ENCODE results near the gene MGAT5B.

The MGAT5B gene

GRCh38 chr17:76981545-76982295, 113.5 kb downstream of the MGAT5B start:
- DNase-seq, result no peak
- H2BK5ac ChIP-seq (ENCODE audit: low read depth, low read length, poor library complexity), result no peak overlapping the region
- H3K4me2 ChIP-seq (ENCODE audit: low read length), result no peak overlapping the region
- no peak overlapping the region for H2AK5ac ChIP-seq (ENCODE audit: low read length)
- no peaks in the 10 kb centered on the region for H3K4me1 ChIP-seq (ENCODE audit: control insufficient read depth in 1 of 2, insufficient read depth in 2 of 2, low read length in 2 of 2)
- no peak overlapping the region for H3K4me3 ChIP-seq (ENCODE audit: low read depth, low read length)
- H4K91ac ChIP-seq (ENCODE audit: low read depth, low read length), result no peak overlapping the region
- H3K18ac ChIP-seq (ENCODE audit: low read length), result no peak overlapping the region
- H2BK120ac ChIP-seq (ENCODE audit: insufficient read depth, low read length, poor library complexity), result no peak overlapping the region
- H3K4ac ChIP-seq (ENCODE audit: low read depth, low read length), result no peak overlapping the region
- peaks cover 4% of the 10 kb centered on the region for H3K9me3 ChIP-seq (ENCODE audit: insufficient read depth, low read depth, low read length)
- no peaks in the 10 kb centered on the region for H3K36me3 ChIP-seq (ENCODE audit: control insufficient read depth in 1 of 2, insufficient read depth in 2 of 2, low read length in 2 of 2)
- no peaks in the 10 kb centered on the region for H3K79me2 ChIP-seq (ENCODE audit: control insufficient read depth, insufficient read depth, low read length, poor library complexity)
- H2AFZ ChIP-seq (ENCODE audit: insufficient read depth, low read length, poor library complexity), result no peak overlapping the region
- no peak overlapping the region for H3K23ac ChIP-seq (ENCODE audit: low read length)
- no peaks in the 10 kb centered on the region for H3K27me3 ChIP-seq (ENCODE audit: insufficient read depth, low read length)
- no peak overlapping the region for H4K8ac ChIP-seq (ENCODE audit: low read depth, low read length)
- WGBS (ENCODE audit: extremely low coverage, insufficient coverage, insufficient read length), result no CpG with 5 or more reads among the region's 15 CpGs
- H2BK12ac ChIP-seq (ENCODE audit: low read length), result no peak overlapping the region
- no peak overlapping the region for H3K14ac ChIP-seq (ENCODE audit: low read length)
- H4K12ac ChIP-seq (ENCODE audit: low read depth, low read length), result no peak overlapping the region
- H3K79me1 ChIP-seq (ENCODE audit: low read length), result no peaks in the 10 kb centered on the region
- H3K9ac ChIP-seq (ENCODE audit: low read length), result no peak overlapping the region
- no peak overlapping the region for H3K27ac ChIP-seq (ENCODE audit: low read depth, low read length)

DNA sequence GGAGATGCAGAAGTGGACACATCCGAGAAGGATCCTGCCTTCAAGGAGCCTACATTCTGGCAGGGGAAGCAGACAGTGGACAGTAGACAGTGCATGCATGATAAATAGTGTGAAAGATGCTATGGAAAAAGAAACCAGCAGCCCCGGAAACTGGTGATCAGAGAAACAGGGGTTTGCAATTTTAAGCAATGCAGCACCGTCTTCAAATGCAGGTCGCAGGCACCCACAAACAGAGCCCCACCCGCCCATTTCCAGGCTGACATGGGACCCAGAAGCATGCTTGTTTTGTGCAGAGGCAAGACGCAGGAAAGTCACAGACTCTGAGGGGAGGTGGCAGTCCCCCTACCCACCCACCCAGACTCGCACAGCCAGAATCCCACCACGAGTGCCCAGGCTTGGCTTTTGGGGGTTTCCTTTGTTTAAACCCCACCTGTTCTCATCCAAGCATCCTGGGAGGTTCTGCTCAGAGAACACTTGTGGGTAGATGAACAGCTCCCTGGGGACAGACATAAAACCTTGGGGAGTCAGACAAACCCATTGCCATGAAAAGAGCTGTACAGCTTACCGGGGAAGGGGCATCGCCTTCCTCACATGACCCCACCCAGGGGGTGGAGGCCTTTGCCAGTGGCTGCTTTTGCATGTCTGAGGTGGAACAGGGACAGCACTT, 114.3 kb downstream of the MGAT5B start:
- Histone ChIP-seq H4K12ac (ENCODE audit: low read depth, low read length) (no peak overlapping the region), H3K4me1 (ENCODE audit: control insufficient read depth in 1 of 2, insufficient read depth in 2 of 2, low read length in 2 of 2) (no peaks in the 10 kb centered on the region), H4K8ac (ENCODE audit: low read depth, low read length) (no peak overlapping the region), H2AFZ (ENCODE audit: insufficient read depth, low read length, poor library complexity) (no peak overlapping the region), H4K91ac (ENCODE audit: low read depth, low read length) (no peak overlapping the region), H3K79me1 (ENCODE audit: low read length) (no peaks in the 10 kb centered on the region), H2BK5ac (ENCODE audit: low read depth, low read length, poor library complexity) (no peak overlapping the region), H3K23ac (ENCODE audit: low read length) (no peak overlapping the region), H3K9ac (ENCODE audit: low read length) (no peak overlapping the region), H3K4ac (ENCODE audit: low read depth, low read length) (no peak overlapping the region), H3K27me3 (ENCODE audit: insufficient read depth, low read length) (no peaks in the 10 kb centered on the region), H2BK120ac (ENCODE audit: insufficient read depth, low read length, poor library complexity) (no peak overlapping the region), H3K18ac (ENCODE audit: low read length) (no peak overlapping the region), H3K9me3 (ENCODE audit: insufficient read depth, low read depth, low read length) (peaks cover 2% of the 10 kb centered on the region), H3K79me2 (ENCODE audit: control insufficient read depth, insufficient read depth, low read length, poor library complexity) (no peaks in the 10 kb centered on the region), H2BK12ac (ENCODE audit: low read length) (no peak overlapping the region), H3K27ac (ENCODE audit: low read depth, low read length) (no peak overlapping the region), H2AK5ac (ENCODE audit: low read length) (no peak overlapping the region), H3K4me2 (ENCODE audit: low read length) (no peak overlapping the region), H3K4me3 (ENCODE audit: low read depth, low read length) (no peak overlapping the region), H3K36me3 (ENCODE audit: control insufficient read depth in 1 of 2, insufficient read depth in 2 of 2, low read length in 2 of 2) (no peaks in the 10 kb centered on the region), H3K14ac (ENCODE audit: low read length) (no peak overlapping the region)
- WGBS (ENCODE audit: extremely low coverage, insufficient coverage, insufficient read length), result no CpG with 5 or more reads among the region's 10 CpGs
- DNase-seq, result no peak

GRCh38 chr17:76983075-76983775, 115.0 kb downstream of the MGAT5B start:
- Histone ChIP-seq H2AK5ac (ENCODE audit: low read length) (no peak overlapping the region), H3K23ac (ENCODE audit: low read length) (no peak overlapping the region), H2BK120ac (ENCODE audit: insufficient read depth, low read length, poor library complexity) (no peak overlapping the region), H4K8ac (ENCODE audit: low read depth, low read length) (no peak overlapping the region), H2AFZ (ENCODE audit: insufficient read depth, low read length, poor library complexity) (no peak overlapping the region), H4K91ac (ENCODE audit: low read depth, low read length) (no peak overlapping the region), H4K12ac (ENCODE audit: low read depth, low read length) (no peak overlapping the region), H2BK12ac (ENCODE audit: low read length) (no peak overlapping the region), H3K79me1 (ENCODE audit: low read length) (no peaks in the 10 kb centered on the region), H3K27me3 (ENCODE audit: insufficient read depth, low read length) (no peaks in the 10 kb centered on the region), H3K79me2 (ENCODE audit: control insufficient read depth, insufficient read depth, low read length, poor library complexity) (no peaks in the 10 kb centered on the region), H3K9ac (ENCODE audit: low read length) (no peak overlapping the region), H3K9me3 (ENCODE audit: insufficient read depth, low read depth, low read length) (no peaks in the 10 kb centered on the region), H3K36me3 (ENCODE audit: control insufficient read depth in 1 of 2, insufficient read depth in 2 of 2, low read length in 2 of 2) (no peaks in the 10 kb centered on the region), H3K14ac (ENCODE audit: low read length) (no peak overlapping the region), H3K4me3 (ENCODE audit: low read depth, low read length) (no peak overlapping the region), H2BK5ac (ENCODE audit: low read depth, low read length, poor library complexity) (no peak overlapping the region), H3K4ac (ENCODE audit: low read depth, low read length) (no peak overlapping the region), H3K4me1 (ENCODE audit: control insufficient read depth in 1 of 2, insufficient read depth in 2 of 2, low read length in 2 of 2) (no peaks in the 10 kb centered on the region), H3K4me2 (ENCODE audit: low read length) (no peak overlapping the region), H3K27ac (ENCODE audit: low read depth, low read length) (no peak overlapping the region), H3K18ac (ENCODE audit: low read length) (no peak overlapping the region)
- no CpG with 5 or more reads among the region's 17 CpGs for WGBS (ENCODE audit: extremely low coverage, insufficient coverage, insufficient read length)
- no peak for DNase-seq

DNA sequence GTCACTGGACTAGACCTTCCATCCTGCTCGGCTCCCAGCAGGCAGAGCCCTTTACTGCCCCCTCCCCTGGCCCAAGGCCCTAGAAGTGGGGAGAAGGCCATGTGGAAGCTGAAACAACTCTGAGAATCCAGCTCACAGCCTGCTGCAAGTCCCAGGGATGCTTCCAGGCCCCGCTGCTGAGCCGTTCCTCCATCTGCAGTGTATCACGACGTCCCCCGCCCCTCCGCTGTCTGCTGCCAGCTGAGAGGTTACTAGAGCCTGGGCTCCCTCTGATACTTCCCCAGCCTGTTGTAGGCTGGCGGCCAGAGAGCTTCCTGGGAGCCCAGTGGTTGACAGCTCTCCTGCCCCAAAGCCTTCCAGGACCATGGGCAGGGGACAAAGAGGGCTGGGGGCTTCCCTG, 118.2 kb downstream of the MGAT5B start:
- H3K27me3 ChIP-seq (ENCODE audit: insufficient read depth, low read length), result no peaks in the 10 kb centered on the region
- no peak overlapping the region for H3K27ac ChIP-seq (ENCODE audit: low read depth, low read length)
- no peak overlapping the region for H3K4ac ChIP-seq (ENCODE audit: low read depth, low read length)
- H3K4me1 ChIP-seq (ENCODE audit: control insufficient read depth in 1 of 2, insufficient read depth in 2 of 2, low read length in 2 of 2), result no peaks in the 10 kb centered on the region
- H2AK5ac ChIP-seq (ENCODE audit: low read length), result no peak overlapping the region
- H3K23ac ChIP-seq (ENCODE audit: low read length), result no peak overlapping the region
- no peak overlapping the region for H3K14ac ChIP-seq (ENCODE audit: low read length)
- no peak overlapping the region for H2AFZ ChIP-seq (ENCODE audit: insufficient read depth, low read length, poor library complexity)
- H3K79me2 ChIP-seq (ENCODE audit: control insufficient read depth, insufficient read depth, low read length, poor library complexity), result no peaks in the 10 kb centered on the region
- no peaks in the 10 kb centered on the region for H3K9me3 ChIP-seq (ENCODE audit: insufficient read depth, low read depth, low read length)
- H3K9ac ChIP-seq (ENCODE audit: low read length), result no peak overlapping the region
- H4K91ac ChIP-seq (ENCODE audit: low read depth, low read length), result no peak overlapping the region
- no CpG with 5 or more reads among the region's 8 CpGs for WGBS (ENCODE audit: extremely low coverage, insufficient coverage, insufficient read length)
- no peak overlapping the region for H2BK12ac ChIP-seq (ENCODE audit: low read length)
- no peak overlapping the region for H3K4me3 ChIP-seq (ENCODE audit: low read depth, low read length)
- no peaks in the 10 kb centered on the region for H3K79me1 ChIP-seq (ENCODE audit: low read length)
- no peak overlapping the region for H3K4me2 ChIP-seq (ENCODE audit: low read length)
- no peak overlapping the region for H2BK5ac ChIP-seq (ENCODE audit: low read depth, low read length, poor library complexity)
- no peak overlapping the region for H4K8ac ChIP-seq (ENCODE audit: low read depth, low read length)
- DNase-seq, result no peak
- H3K36me3 ChIP-seq (ENCODE audit: control insufficient read depth in 1 of 2, insufficient read depth in 2 of 2, low read length in 2 of 2), result no peaks in the 10 kb centered on the region
- H2BK120ac ChIP-seq (ENCODE audit: insufficient read depth, low read length, poor library complexity), result no peak overlapping the region
- no peak overlapping the region for H3K18ac ChIP-seq (ENCODE audit: low read length)
- H4K12ac ChIP-seq (ENCODE audit: low read depth, low read length), result no peak overlapping the region
